ENCODE results near the gene F7.

The F7 gene

DNA sequence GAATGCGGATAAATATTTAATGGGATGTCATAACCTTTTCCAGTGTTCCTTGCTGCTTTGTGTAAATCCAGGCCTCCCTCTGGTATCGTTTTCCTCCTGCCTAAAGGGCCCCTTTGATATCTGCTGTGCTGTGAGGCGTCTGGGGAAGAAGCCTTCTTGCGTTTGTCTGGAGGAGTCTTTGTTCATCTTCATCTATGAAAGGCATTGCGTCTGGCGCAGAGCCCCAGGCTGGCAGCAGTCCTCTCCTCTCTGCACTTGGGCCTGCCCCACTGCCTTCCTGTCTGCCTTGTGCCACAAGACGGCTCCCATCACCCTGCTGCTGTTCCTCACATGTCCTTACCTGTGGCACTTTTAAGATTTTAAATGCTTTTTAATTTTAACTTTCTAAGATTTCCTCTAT lies 62.6 kb downstream of the F7 start:
- DNase-seq (ENCODE audit: low read depth in 2 of 2) = no peak
- no peak overlapping the region for H3K4me3 ChIP-seq (replicated peaks in 1 of 2; ENCODE audit: low read depth in 2 of 2, low read length in 2 of 2)
- TF ChIP-seq, protein P1, sequence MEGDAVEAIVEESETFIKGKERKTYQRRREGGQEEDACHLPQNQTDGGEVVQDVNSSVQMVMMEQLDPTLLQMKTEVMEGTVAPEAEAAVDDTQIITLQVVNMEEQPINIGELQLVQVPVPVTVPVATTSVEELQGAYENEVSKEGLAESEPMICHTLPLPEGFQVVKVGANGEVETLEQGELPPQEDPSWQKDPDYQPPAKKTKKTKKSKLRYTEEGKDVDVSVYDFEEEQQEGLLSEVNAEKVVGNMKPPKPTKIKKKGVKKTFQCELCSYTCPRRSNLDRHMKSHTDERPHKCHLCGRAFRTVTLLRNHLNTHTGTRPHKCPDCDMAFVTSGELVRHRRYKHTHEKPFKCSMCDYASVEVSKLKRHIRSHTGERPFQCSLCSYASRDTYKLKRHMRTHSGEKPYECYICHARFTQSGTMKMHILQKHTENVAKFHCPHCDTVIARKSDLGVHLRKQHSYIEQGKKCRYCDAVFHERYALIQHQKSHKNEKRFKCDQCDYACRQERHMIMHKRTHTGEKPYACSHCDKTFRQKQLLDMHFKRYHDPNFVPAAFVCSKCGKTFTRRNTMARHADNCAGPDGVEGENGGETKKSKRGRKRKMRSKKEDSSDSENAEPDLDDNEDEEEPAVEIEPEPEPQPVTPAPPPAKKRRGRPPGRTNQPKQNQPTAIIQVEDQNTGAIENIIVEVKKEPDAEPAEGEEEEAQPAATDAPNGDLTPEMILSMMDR (IDR thresholded peaks at IDR 0.05; ENCODE audit: low read depth, low read length) = no peak

DNA sequence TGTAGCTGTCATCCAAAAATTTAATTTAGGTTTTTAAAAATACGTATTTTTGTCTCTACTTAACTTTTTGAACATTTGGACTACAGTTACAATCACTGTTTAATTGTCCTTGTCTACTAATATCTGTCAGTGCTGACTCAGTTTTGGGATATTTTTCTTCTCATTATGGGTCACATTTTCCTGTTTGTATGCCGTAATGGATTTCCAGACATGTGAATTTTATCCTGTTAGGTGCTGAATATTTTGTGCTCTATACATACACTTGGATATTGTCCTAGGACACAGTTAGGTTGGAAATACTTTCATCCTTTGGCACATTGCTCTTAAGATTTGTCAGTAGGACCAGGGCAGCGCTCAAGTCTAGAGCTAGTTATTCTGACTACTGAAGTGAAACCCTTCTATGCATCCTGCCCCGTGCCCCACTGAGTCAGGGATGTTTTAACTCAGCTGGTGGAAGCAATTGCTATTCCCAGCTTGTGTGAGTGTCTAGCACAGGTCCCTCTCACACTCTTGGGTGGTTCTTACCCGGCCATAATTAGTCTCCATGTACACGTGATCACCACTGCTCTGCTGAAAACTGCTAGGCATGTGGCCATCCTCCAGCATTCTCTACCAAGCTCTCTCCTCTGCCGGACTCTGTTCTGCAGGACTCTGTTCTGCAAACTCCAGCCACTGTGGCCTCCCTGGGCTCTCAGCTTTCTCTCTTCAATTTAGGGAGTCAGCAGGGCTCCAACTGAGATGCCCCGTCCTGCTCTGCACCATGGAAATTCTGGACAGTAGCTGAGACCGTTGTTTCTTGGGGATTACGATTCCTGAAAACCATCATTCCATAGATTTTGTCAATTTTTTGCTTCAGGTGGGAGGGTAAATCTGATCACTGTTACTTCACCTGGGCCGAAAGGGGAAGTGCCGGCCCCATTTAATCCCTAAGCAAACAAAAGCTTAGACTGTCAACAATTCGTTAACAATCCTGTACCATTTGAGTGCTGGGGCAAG lies 64.0 kb downstream of the F7 start:
- DNase-seq (ENCODE audit: low read depth in 2 of 2) = no peak
- no peak overlapping the region for H3K4me3 ChIP-seq (replicated peaks in 1 of 2; ENCODE audit: low read depth in 2 of 2, low read length in 2 of 2)
- TF ChIP-seq, protein P1 (IDR thresholded peaks at IDR 0.05; ENCODE audit: low read depth, low read length) = no peak
